ENCODE results near the gene STOM. TPM values are rescaled to one million over a fixed set of nuclear protein-coding genes. Genes with fewer than 3 reads are reported as not detected.

Gene STOM
- total and polyA plus RNA-seq, 4 donors: 311 to 470 (median 409) TPM

GRCh38 chr9:121358751-121359150 lies 11.3 kb downstream of the STOM start:
- H3K4me1 ChIP-seq (ENCODE audit: control insufficient read depth in 5 of 5, insufficient read depth in 5 of 5, low read length in 5 of 5): peaks cover 5 to 40% (median 27%) of the 10 kb centered on the region in 5 donors

GRCh38 chr9:121357011-121357410 lies 13.0 kb downstream of the STOM start:
- peaks cover 7 to 41% (median 21%) of the 10 kb centered on the region in 5 donors for H3K4me1 ChIP-seq (ENCODE audit: control insufficient read depth in 5 of 5, insufficient read depth in 5 of 5, low read length in 5 of 5)
- H3K27ac ChIP-seq (ENCODE audit: low read depth in 1 of 2, low read length in 1 of 2): peak overlapping the region in 1 of 2 donors; percentile 3
- DNase-seq (no peak), ATAC-seq (ENCODE audit: insufficient read depth, low FRiP score) (no peak)
- peaks cover 11 to 29% (median 23%) of the 10 kb centered on the region in 4 donors for H3K36me3 ChIP-seq (ENCODE audit: control insufficient read depth in 4 of 4, insufficient read depth in 4 of 4, low read length in 4 of 4)
- H3K27me3 ChIP-seq (ENCODE audit: control insufficient read depth in 3 of 3, insufficient read depth in 3 of 3, low read length in 2 of 3): no peaks in the 10 kb centered on the region
- H3K4me3 ChIP-seq: no peak overlapping the region
- no peaks in the 10 kb centered on the region for H3K9me3 ChIP-seq (ENCODE audit: control insufficient read depth in 4 of 4, insufficient read depth in 3 of 4, low read length in 3 of 4)
- H3K9ac ChIP-seq (ENCODE audit: insufficient read depth in 1 of 2, low read length in 2 of 2): no peak overlapping the region
- 30 to 43% methylated on average over 3 of the region's 3 CpGs for WGBS, 2 donors
- TF ChIP-seq CTCF (IDR thresholded peaks at IDR 0.05; ENCODE audit: control extremely low read depth, extremely low read depth): no peak

More at GRCh38 chr9:121358751-121359150, 11.3 kb downstream of the STOM start:
- H3K27ac ChIP-seq (ENCODE audit: low read depth in 1 of 2, low read length in 1 of 2): peak overlapping the region; percentile 18 to 89
- H3K9me3 ChIP-seq (ENCODE audit: control insufficient read depth in 4 of 4, insufficient read depth in 3 of 4, low read length in 3 of 4): no peaks in the 10 kb centered on the region
- ATAC-seq (ENCODE audit: insufficient read depth, low FRiP score): no peak
- TF ChIP-seq CTCF (IDR thresholded peaks at IDR 0.05; ENCODE audit: control extremely low read depth, extremely low read depth): no peak
- no peak for DNase-seq
- no peak overlapping the region for H3K9ac ChIP-seq (ENCODE audit: insufficient read depth in 1 of 2, low read length in 2 of 2)
- H3K4me3 ChIP-seq: no peak overlapping the region
- H3K27me3 ChIP-seq (ENCODE audit: control insufficient read depth in 3 of 3, insufficient read depth in 3 of 3, low read length in 2 of 3): no peaks in the 10 kb centered on the region
- WGBS, 2 donors: 39 to 47% methylated on average over 3 of the region's 3 CpGs
- H3K36me3 ChIP-seq (ENCODE audit: control insufficient read depth in 4 of 4, insufficient read depth in 4 of 4, low read length in 4 of 4): peaks cover 4 to 15% (median 11%) of the 10 kb centered on the region in 4 donors

GRCh38 chr9:121354762-121355161 lies 15.3 kb downstream of the STOM start:
- peak overlapping the region in 1 of 2 donors; percentile 56 for H3K27ac ChIP-seq (ENCODE audit: low read depth in 1 of 2, low read length in 1 of 2)
- H3K27me3 ChIP-seq (ENCODE audit: control insufficient read depth in 3 of 3, insufficient read depth in 3 of 3, low read length in 2 of 3): no peaks in the 10 kb centered on the region
- no peak for TF ChIP-seq CTCF (IDR thresholded peaks at IDR 0.05; ENCODE audit: control extremely low read depth, extremely low read depth)
- H3K4me3 ChIP-seq: no peak overlapping the region
- H3K4me1 ChIP-seq (ENCODE audit: control insufficient read depth in 5 of 5, insufficient read depth in 5 of 5, low read length in 5 of 5): peaks cover 8 to 46% (median 30%) of the 10 kb centered on the region in 5 donors
- peaks cover 16 to 29% (median 23%) of the 10 kb centered on the region in 4 donors for H3K36me3 ChIP-seq (ENCODE audit: control insufficient read depth in 4 of 4, insufficient read depth in 4 of 4, low read length in 4 of 4)
- DNase-seq (no peak), ATAC-seq (ENCODE audit: insufficient read depth, low FRiP score) (no peak)
- H3K9me3 ChIP-seq (ENCODE audit: control insufficient read depth in 4 of 4, insufficient read depth in 3 of 4, low read length in 3 of 4): no peaks in the 10 kb centered on the region
- WGBS, 2 donors: 76 to 80% methylated on average over 5 of the region's 5 CpGs
- H3K9ac ChIP-seq (ENCODE audit: insufficient read depth in 1 of 2, low read length in 2 of 2): no peak overlapping the region

GRCh38 chr9:121354141-121354540 lies 15.9 kb downstream of the STOM start:
- DNase-seq (peak in 1 of 3 donors; percentile 35), ATAC-seq (ENCODE audit: insufficient read depth, low FRiP score) (no peak)
- no peak overlapping the region for H3K9ac ChIP-seq (ENCODE audit: insufficient read depth in 1 of 2, low read length in 2 of 2)
- WGBS, 2 donors: 42 to 48% methylated on average over 5 of the region's 5 CpGs
- H3K4me3 ChIP-seq: no peak overlapping the region
- H3K9me3 ChIP-seq (ENCODE audit: control insufficient read depth in 4 of 4, insufficient read depth in 3 of 4, low read length in 3 of 4): no peaks in the 10 kb centered on the region
- H3K36me3 ChIP-seq (ENCODE audit: control insufficient read depth in 4 of 4, insufficient read depth in 4 of 4, low read length in 4 of 4): peaks cover 16 to 29% (median 24%) of the 10 kb centered on the region in 4 donors
- no peak for TF ChIP-seq CTCF (IDR thresholded peaks at IDR 0.05; ENCODE audit: control extremely low read depth, extremely low read depth)
- peaks cover 8 to 49% (median 32%) of the 10 kb centered on the region in 5 donors for H3K4me1 ChIP-seq (ENCODE audit: control insufficient read depth in 5 of 5, insufficient read depth in 5 of 5, low read length in 5 of 5)
- H3K27ac ChIP-seq (ENCODE audit: low read depth in 1 of 2, low read length in 1 of 2): peak overlapping the region; percentile 63 to 74
- H3K27me3 ChIP-seq (ENCODE audit: control insufficient read depth in 3 of 3, insufficient read depth in 3 of 3, low read length in 2 of 3): no peaks in the 10 kb centered on the region
